PC-9 (cell line): ENCODE data around the gene CFAP92.

ENCODE experiments used
- EZH2 ChIP-seq: fragments of 200-600 bp; sonication (generic); IDR thresholded peaks from 2 replicates; pipeline ENCODE4 v1.8.0; 2017; ENCODE audit warnings: antibody characterized with exemption, low read depth
- TF ChIP-seq, protein P1 (sequence below): fragments of 200-600 bp; sonication (generic); conservative IDR thresholded peaks from 2 replicates; pipeline ENCODE4 v1.6.1; 2017; ENCODE audit warnings: mixed run types, antibody characterized with exemption, mild to moderate bottlenecking, moderate library complexity

DNA sequence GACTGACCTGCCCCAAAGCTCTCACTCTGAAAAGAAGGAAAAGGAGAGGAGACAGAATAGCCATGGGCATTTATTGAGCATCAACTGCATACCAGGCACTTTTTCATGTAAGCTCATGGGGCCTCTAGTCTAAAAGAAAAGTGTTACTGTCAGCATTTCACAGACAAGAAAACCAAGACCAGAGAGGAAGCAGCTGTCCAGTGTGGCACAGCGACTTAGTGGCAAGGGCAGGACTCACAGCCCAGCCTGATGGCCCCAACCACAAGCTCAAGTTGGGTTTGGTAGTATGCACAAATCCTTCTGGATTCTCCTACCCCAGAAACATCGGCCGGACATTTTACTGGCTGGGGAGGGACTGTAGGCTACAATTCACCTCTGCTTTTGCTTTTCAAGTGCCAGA, 13.0 kb upstream of the CFAP92 start:
- TF ChIP-seq, protein P1, sequence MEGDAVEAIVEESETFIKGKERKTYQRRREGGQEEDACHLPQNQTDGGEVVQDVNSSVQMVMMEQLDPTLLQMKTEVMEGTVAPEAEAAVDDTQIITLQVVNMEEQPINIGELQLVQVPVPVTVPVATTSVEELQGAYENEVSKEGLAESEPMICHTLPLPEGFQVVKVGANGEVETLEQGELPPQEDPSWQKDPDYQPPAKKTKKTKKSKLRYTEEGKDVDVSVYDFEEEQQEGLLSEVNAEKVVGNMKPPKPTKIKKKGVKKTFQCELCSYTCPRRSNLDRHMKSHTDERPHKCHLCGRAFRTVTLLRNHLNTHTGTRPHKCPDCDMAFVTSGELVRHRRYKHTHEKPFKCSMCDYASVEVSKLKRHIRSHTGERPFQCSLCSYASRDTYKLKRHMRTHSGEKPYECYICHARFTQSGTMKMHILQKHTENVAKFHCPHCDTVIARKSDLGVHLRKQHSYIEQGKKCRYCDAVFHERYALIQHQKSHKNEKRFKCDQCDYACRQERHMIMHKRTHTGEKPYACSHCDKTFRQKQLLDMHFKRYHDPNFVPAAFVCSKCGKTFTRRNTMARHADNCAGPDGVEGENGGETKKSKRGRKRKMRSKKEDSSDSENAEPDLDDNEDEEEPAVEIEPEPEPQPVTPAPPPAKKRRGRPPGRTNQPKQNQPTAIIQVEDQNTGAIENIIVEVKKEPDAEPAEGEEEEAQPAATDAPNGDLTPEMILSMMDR = no peak
- TF ChIP-seq EZH2 = no peak
